Measurements from ENCODE around the gene SLC9A8. TPM values are rescaled to one million over a fixed set of nuclear protein-coding genes. Genes with fewer than 3 reads are reported as not detected.
A peak's percentile ranks its signal among the peaks of the same experiment; 100 is the strongest.

SLC9A8 gene
- total and polyA plus RNA-seq, 3 experiments from 2014 or later, result 7.7 to 12.0 (median 11.5) TPM

DNA sequence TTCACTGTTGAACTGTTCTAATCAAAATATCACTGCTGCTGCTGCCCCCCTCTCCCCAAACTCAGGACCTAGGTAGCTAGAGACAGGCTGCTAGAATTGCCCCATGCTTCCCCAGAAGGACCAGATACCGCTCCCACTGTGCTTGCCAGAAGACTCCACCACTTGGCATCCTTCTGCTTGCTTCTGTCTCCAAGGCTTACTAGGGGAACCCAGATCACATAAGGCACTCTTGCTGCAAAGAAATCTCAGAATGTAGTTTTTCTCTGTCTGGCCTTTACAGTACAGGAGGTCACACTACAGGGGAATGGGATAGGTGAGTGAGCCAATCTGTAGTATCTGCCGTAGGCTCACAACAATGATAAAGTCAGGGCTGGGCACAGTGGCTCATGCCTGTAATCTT lies 21.5 kb upstream of the SLC9A8 start:
- Histone ChIP-seq H3K4me3 (ENCODE audit: low read length) (no peak overlapping the region), H3K9me3 (ENCODE audit: low read length) (no peaks in the 10 kb centered on the region), H3K36me3 (ENCODE audit: insufficient read depth, low read length) (no peaks in the 10 kb centered on the region), H3K27ac (ENCODE audit: low read depth, low read length) (no peak overlapping the region), H3K4me1 (ENCODE audit: insufficient read depth, low read length) (no peaks in the 10 kb centered on the region), H3K27me3 (ENCODE audit: insufficient read depth, low read length, poor library complexity, severe bottlenecking) (no peaks in the 10 kb centered on the region)
- Mint-ChIP-seq H3K27me3 (peaks cover 2 to 3% of the 10 kb centered on the region in 2 donors), H3K27ac (peak overlapping the region in 2 of 8 donors; percentile 57 to 63), H3K36me3 (no peaks in the 10 kb centered on the region), H3K9me3 (no peaks in the 10 kb centered on the region), H3K4me1 (peaks cover 5 to 12% (median 11%) of the 10 kb centered on the region in 3 donors), H3K4me3 (no peak overlapping the region)
- ChIA-PET POLR2A (no interaction called here), CTCF (no interaction called here)
- no peak for DNase-seq

DNA sequence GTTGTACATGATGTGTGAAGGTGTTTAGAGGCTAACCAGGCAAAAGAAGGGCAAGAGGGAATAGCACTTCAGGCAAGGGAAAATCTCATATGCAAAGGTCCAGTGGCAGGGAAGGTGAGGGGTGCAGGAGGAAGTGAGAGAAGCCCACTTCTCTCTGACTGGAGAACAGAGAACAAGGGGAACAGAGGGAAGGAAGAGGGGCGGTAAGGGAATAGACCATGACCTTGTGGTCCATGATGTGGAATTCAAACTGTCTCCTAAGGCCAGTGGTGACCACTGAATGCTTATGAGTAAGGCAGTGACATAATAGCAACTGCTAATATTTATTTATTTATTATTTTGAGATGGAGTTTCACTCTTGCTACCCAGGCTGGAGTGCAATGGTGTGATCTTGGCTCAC lies 20.6 kb upstream of the SLC9A8 start:
- Histone ChIP-seq H3K4me1 (ENCODE audit: insufficient read depth, low read length) (no peaks in the 10 kb centered on the region), H3K36me3 (ENCODE audit: insufficient read depth, low read length) (no peaks in the 10 kb centered on the region), H3K4me3 (ENCODE audit: low read length) (no peak overlapping the region), H3K27ac (ENCODE audit: low read depth, low read length) (no peak overlapping the region), H3K27me3 (ENCODE audit: insufficient read depth, low read length, poor library complexity, severe bottlenecking) (no peaks in the 10 kb centered on the region), H3K9me3 (ENCODE audit: low read length) (no peaks in the 10 kb centered on the region)
- ChIA-PET CTCF (no interaction called here), POLR2A (no interaction called here)
- no peaks in the 10 kb centered on the region for H3K36me3 Mint-ChIP-seq
- DNase-seq, result no peak
- peak overlapping the region in 1 of 8 donors; percentile 1 for H3K27ac Mint-ChIP-seq
- no peaks in the 10 kb centered on the region for H3K9me3 Mint-ChIP-seq
- peaks cover 2 to 3% of the 10 kb centered on the region in 2 donors for H3K27me3 Mint-ChIP-seq
- no peak overlapping the region for H3K4me3 Mint-ChIP-seq
- peaks cover 5 to 12% (median 11%) of the 10 kb centered on the region in 3 donors for H3K4me1 Mint-ChIP-seq

DNA sequence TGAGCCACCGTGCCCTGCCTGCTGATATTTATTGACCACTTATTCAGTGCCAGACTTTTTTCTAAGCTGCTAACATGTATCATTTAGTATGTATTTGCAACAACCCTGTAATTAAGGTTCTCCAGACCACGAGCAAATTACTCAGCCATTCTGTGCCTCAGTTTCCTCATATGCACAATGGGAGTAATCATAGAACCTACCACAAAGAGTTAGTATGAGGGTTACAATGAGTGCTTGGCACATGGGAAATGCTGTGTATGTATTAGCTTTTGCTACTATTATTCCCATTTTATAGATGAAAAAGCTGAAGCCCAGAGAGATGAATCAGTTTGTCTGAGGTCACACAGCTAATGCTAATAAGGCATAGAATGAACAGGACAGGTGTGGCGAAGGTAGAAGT lies 20.0 kb upstream of the SLC9A8 start:
- Histone ChIP-seq H3K4me1 (ENCODE audit: insufficient read depth, low read length) (no peaks in the 10 kb centered on the region), H3K9me3 (ENCODE audit: low read length) (no peaks in the 10 kb centered on the region), H3K4me3 (ENCODE audit: low read length) (no peak overlapping the region), H3K27ac (ENCODE audit: low read depth, low read length) (no peak overlapping the region), H3K27me3 (ENCODE audit: insufficient read depth, low read length, poor library complexity, severe bottlenecking) (no peaks in the 10 kb centered on the region), H3K36me3 (ENCODE audit: insufficient read depth, low read length) (no peaks in the 10 kb centered on the region)
- Mint-ChIP-seq H3K36me3 (no peaks in the 10 kb centered on the region), H3K27me3 (peaks cover 2 to 3% of the 10 kb centered on the region in 2 donors), H3K4me1 (peaks cover 5 to 12% (median 11%) of the 10 kb centered on the region in 3 donors), H3K4me3 (no peak overlapping the region), H3K9me3 (no peaks in the 10 kb centered on the region), H3K27ac (no peak overlapping the region)
- ChIA-PET CTCF (no interaction called here), POLR2A (no interaction called here)
- DNase-seq, result no peak

DNA sequence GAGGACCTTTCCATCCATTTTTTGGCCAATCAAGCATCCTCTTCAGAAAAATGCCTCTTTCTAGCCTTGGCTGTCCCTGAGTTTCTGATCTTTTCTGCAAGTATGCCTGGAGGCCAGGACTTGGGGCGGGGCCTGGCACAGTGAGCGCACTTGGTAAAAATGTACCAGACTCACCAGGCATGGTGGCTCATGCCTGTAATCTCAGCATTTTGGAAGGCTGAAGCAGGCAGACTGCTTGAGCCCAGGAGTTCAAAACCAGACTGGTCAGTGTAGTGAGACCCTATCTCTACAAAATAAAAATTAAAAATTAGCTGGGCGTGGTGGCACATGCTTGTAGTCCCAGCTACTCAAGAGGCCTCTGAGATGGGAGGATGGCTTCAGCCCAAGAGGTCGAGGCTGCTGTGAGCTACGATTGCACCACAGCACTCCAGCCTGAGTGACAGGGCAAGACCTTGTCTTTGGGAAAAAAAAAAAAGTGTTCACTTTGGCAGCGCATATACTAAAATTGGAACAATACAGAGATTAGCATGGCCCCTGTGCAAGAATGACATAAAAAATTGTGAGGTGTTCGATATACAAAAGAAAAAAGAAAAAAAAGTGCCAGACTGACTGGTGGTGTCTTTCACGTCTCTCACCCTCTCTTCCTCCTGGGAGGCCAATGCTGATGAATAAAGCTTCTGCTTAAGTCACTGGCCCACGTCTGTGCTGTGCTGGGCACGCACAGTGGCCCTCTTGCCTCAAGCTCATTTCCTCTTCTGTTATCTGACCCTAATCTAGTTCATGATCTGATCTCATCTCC lies 18.1 kb upstream of the SLC9A8 start:
- Histone ChIP-seq H3K27me3 (ENCODE audit: insufficient read depth, low read length, poor library complexity, severe bottlenecking) (no peaks in the 10 kb centered on the region), H3K36me3 (ENCODE audit: insufficient read depth, low read length) (no peaks in the 10 kb centered on the region), H3K4me3 (ENCODE audit: low read length) (no peak overlapping the region), H3K27ac (ENCODE audit: low read depth, low read length) (no peak overlapping the region), H3K4me1 (ENCODE audit: insufficient read depth, low read length) (no peaks in the 10 kb centered on the region), H3K9me3 (ENCODE audit: low read length) (no peaks in the 10 kb centered on the region)
- POLR2A ChIA-PET, result no interaction called here
- Mint-ChIP-seq H3K27ac (peak overlapping the region in 3 of 8 donors; percentile 64 to 74 (median 71)), H3K9me3 (no peaks in the 10 kb centered on the region), H3K4me1 (peaks cover 5 to 12% (median 11%) of the 10 kb centered on the region in 3 donors), H3K27me3 (peaks cover 2 to 3% of the 10 kb centered on the region in 2 donors), H3K36me3 (no peaks in the 10 kb centered on the region), H3K4me3 (peak overlapping the region in 1 of 7 donors; percentile 8)
- CTCF ChIA-PET, result no interaction called here
- DNase-seq, result peak in 2 of 5 donors; percentile 3 to 17

DNA sequence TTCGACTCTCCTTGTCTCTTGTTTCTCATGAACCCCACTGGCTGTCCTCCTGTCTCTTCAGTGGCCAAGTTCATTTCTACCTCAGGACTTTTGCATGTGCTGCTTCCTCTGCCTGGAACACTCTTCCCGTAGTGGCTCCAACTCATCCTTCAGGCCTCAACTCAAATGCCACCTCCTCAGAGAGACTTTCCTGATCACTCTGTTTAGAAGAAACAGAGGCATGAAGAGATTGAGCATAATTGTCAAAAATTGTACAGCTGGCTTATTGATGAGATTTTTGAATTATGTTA lies 17.5 kb upstream of the SLC9A8 start:
- Mint-ChIP-seq H3K4me1 (peaks cover 5 to 12% (median 11%) of the 10 kb centered on the region in 3 donors), H3K36me3 (no peaks in the 10 kb centered on the region), H3K27ac (peak overlapping the region in 5 of 8 donors; percentile 44 to 74 (median 64)), H3K4me3 (no peak overlapping the region), H3K9me3 (no peaks in the 10 kb centered on the region), H3K27me3 (peaks cover 2 to 3% of the 10 kb centered on the region in 2 donors)
- POLR2A ChIA-PET, result no interaction called here
- CTCF ChIA-PET, result no interaction called here
- DNase-seq, result no peak
- Histone ChIP-seq H3K36me3 (ENCODE audit: insufficient read depth, low read length) (no peaks in the 10 kb centered on the region), H3K9me3 (ENCODE audit: low read length) (no peaks in the 10 kb centered on the region), H3K4me1 (ENCODE audit: insufficient read depth, low read length) (no peaks in the 10 kb centered on the region), H3K27me3 (ENCODE audit: insufficient read depth, low read length, poor library complexity, severe bottlenecking) (no peaks in the 10 kb centered on the region), H3K27ac (ENCODE audit: low read depth, low read length) (no peak overlapping the region), H3K4me3 (ENCODE audit: low read length) (no peak overlapping the region)

DNA sequence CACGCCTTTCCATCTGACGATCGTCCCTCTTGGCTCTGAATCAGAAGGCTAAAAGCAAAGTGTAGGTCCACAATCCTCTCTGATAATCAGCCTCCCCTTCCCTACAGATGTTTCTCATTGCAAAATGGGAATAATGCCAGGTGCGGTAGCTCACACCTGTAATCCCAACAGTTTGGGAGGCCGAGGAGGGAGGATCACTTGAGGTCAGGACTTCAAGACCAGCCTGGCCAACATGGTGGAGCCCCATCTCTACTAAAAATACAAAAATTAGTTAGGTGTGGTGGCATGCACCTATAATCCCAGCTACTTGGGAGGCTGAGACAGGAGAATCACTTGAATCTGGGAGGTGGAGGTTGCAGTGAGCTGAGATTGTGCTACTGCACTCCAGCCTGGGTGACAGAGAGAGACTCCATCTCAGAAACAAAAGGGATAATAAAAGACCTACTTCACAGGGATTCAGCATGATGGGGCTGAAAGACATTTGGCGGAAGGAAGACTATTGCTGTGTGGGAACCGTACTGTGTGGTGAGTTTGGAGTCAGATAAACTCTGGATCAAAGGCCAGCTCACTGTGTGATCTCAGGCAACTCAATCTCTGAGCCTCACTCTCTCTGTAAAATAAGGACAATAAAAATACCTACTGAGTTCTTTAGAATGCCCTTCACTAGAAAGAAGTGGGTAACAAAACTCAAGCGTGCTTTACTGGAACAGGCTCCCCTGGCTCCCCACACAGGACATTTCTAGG lies 15.9 kb upstream of the SLC9A8 start:
- no peak for DNase-seq
- POLR2A ChIA-PET, result no interaction called here
- CTCF ChIA-PET, result no interaction called here
- H3K27ac Mint-ChIP-seq, result peak overlapping the region in 1 of 8 donors; percentile 83
- peaks cover 11 to 24% (median 21%) of the 10 kb centered on the region in 3 donors for H3K4me1 Mint-ChIP-seq
- no peak overlapping the region for H3K27ac ChIP-seq (ENCODE audit: low read depth, low read length)
- H3K9me3 ChIP-seq (ENCODE audit: low read length), result no peaks in the 10 kb centered on the region
- peaks cover 8% of the 10 kb centered on the region for H3K4me1 ChIP-seq (ENCODE audit: insufficient read depth, low read length)
- no peaks in the 10 kb centered on the region for H3K36me3 Mint-ChIP-seq
- H3K27me3 Mint-ChIP-seq, result peaks cover 2 to 3% of the 10 kb centered on the region in 2 donors
- no peak overlapping the region for H3K4me3 ChIP-seq (ENCODE audit: low read length)
- H3K27me3 ChIP-seq (ENCODE audit: insufficient read depth, low read length, poor library complexity, severe bottlenecking), result no peaks in the 10 kb centered on the region
- no peaks in the 10 kb centered on the region for H3K36me3 ChIP-seq (ENCODE audit: insufficient read depth, low read length)
- H3K4me3 Mint-ChIP-seq, result no peak overlapping the region
- H3K9me3 Mint-ChIP-seq, result no peaks in the 10 kb centered on the region

DNA sequence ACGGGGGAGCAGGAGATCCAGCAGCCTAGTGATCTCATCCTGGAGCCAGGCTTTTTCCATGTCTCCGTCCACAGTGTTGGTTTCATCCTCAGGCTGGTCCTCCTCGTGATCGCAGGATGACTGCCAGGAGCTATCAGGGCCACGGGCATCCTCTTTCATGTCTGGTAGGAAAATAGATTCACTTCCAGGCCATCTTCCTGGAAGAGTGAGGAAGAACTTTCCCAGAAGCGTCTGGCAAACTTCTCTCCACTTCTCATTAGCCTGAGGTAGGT lies 15.3 kb upstream of the SLC9A8 start:
- H3K27me3 Mint-ChIP-seq, result peaks cover 2 to 3% of the 10 kb centered on the region in 2 donors

DNA sequence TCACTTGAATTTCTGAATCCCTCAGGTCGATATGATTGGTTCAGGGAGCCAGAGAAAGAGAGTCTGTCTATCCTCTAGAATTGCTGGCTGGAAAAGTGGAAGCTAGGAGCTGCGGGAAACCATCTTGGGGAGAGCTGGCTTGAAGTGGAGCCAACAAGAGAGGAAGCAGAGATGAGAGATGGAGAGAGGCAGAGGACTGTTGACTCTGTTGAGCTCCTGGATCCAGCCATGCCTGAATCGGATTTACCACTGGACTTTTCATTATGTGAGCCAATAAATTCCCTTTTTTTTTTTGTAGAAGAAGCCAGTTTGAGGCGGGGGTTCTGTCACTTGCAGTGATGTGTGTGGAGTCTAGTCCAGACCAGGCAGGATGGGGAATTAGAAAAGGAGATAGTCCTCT lies 13.9 kb upstream of the SLC9A8 start:
- Histone ChIP-seq H3K4me3 (ENCODE audit: low read length) (no peak overlapping the region), H3K9me3 (ENCODE audit: low read length) (no peaks in the 10 kb centered on the region), H3K27me3 (ENCODE audit: insufficient read depth, low read length, poor library complexity, severe bottlenecking) (no peaks in the 10 kb centered on the region), H3K27ac (ENCODE audit: low read depth, low read length) (no peak overlapping the region), H3K36me3 (ENCODE audit: insufficient read depth, low read length) (no peaks in the 10 kb centered on the region), H3K4me1 (ENCODE audit: insufficient read depth, low read length) (peaks cover 8% of the 10 kb centered on the region)
- peaks cover 2% of the 10 kb centered on the region in 2 donors for H3K27me3 Mint-ChIP-seq
- no peak for DNase-seq
- CTCF ChIA-PET, result no interaction called here
- H3K4me3 Mint-ChIP-seq, result peak overlapping the region in 1 of 7 donors; percentile 3
- POLR2A ChIA-PET, result no interaction called here
- no peaks in the 10 kb centered on the region for H3K36me3 Mint-ChIP-seq
- H3K27ac Mint-ChIP-seq, result peak overlapping the region in 2 of 8 donors; percentile 17 to 70
- no peaks in the 10 kb centered on the region for H3K9me3 Mint-ChIP-seq
- H3K4me1 Mint-ChIP-seq, result peaks cover 17 to 34% (median 25%) of the 10 kb centered on the region in 3 donors

More for the DNA sequence above, 15.3 kb upstream of the SLC9A8 start:
- ChIA-PET POLR2A (no interaction called here), CTCF (no interaction called here)
- Histone ChIP-seq H3K9me3 (ENCODE audit: low read length) (no peaks in the 10 kb centered on the region), H3K4me1 (ENCODE audit: insufficient read depth, low read length) (peaks cover 8% of the 10 kb centered on the region), H3K4me3 (ENCODE audit: low read length) (no peak overlapping the region), H3K27me3 (ENCODE audit: insufficient read depth, low read length, poor library complexity, severe bottlenecking) (no peaks in the 10 kb centered on the region), H3K36me3 (ENCODE audit: insufficient read depth, low read length) (no peaks in the 10 kb centered on the region), H3K27ac (ENCODE audit: low read depth, low read length) (no peak overlapping the region)
- peaks cover 11 to 28% (median 21%) of the 10 kb centered on the region in 3 donors for H3K4me1 Mint-ChIP-seq
- no peak overlapping the region for H3K27ac Mint-ChIP-seq
- no peak overlapping the region for H3K4me3 Mint-ChIP-seq
- no peak for DNase-seq
- H3K9me3 Mint-ChIP-seq, result no peaks in the 10 kb centered on the region
- no peaks in the 10 kb centered on the region for H3K36me3 Mint-ChIP-seq

Data from CD8-positive, alpha-beta memory T cell (primary cell).